GM10248 (cell line): ENCODE results near the gene BSN.

Source experiments
- CTCF ChIA-PET: fragments of 300-600 bp; sonication (Branson Sonifier 250); formaldehyde crosslinking; extraction: SDS; loops from one replicate; lab custom pipeline; 2021; ENCODE audit warnings: antibody characterized with exemption; lab: Yijun Ruan, JAX
- POLR2A ChIA-PET: fragments of 350-650 bp; sonication (Branson Sonifier 250); formaldehyde crosslinking; extraction: SDS; loops from one replicate; lab custom pipeline; 2020; ENCODE audit warnings: antibody characterized with exemption; lab: Yijun Ruan, JAX
- DNase-seq: peaks from one replicate; pipeline ENCODE4 v3.0.0; 2012; ENCODE audit errors: extremely low spot score
- TF ChIP-seq, protein P1 (sequence below): IDR thresholded peaks from 2 replicates; pipeline ENCODE4 v1.5.1; 2012; ENCODE audit warnings: mild to moderate bottlenecking, low read depth; ENCODE audit errors: extremely low read depth, missing control alignments, control extremely low read depth

Gene BSN

DNA sequence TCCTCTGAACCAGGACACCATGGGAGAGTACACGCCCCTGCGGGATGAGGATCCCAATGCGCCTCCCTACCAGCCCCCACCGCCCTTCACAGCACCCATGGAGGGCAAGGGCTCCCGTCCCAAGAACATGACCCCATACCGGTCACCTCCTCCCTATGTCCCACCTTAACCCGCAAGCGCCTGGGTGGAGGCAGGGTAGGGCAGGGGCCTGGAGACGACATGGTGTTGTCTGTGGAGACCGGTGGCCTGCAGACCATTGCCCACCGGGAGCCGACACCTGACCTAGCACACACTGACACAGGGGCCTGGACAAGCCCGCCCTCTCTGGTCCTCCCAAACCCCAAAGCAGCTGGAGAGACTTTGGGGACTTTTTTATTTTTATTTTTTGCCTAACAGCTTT is 21.2 kb upstream of the BSN start:
- POLR2A ChIA-PET, result no interaction called here
- TF ChIP-seq, protein P1, sequence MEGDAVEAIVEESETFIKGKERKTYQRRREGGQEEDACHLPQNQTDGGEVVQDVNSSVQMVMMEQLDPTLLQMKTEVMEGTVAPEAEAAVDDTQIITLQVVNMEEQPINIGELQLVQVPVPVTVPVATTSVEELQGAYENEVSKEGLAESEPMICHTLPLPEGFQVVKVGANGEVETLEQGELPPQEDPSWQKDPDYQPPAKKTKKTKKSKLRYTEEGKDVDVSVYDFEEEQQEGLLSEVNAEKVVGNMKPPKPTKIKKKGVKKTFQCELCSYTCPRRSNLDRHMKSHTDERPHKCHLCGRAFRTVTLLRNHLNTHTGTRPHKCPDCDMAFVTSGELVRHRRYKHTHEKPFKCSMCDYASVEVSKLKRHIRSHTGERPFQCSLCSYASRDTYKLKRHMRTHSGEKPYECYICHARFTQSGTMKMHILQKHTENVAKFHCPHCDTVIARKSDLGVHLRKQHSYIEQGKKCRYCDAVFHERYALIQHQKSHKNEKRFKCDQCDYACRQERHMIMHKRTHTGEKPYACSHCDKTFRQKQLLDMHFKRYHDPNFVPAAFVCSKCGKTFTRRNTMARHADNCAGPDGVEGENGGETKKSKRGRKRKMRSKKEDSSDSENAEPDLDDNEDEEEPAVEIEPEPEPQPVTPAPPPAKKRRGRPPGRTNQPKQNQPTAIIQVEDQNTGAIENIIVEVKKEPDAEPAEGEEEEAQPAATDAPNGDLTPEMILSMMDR, result no peak
- CTCF ChIA-PET, result interaction anchor here (1.8 kb wide), 1 partner anchor 138 kb away, joined by 4 read pairs; no protein-coding TSS in a partner anchor
- no peak for DNase-seq

DNA sequence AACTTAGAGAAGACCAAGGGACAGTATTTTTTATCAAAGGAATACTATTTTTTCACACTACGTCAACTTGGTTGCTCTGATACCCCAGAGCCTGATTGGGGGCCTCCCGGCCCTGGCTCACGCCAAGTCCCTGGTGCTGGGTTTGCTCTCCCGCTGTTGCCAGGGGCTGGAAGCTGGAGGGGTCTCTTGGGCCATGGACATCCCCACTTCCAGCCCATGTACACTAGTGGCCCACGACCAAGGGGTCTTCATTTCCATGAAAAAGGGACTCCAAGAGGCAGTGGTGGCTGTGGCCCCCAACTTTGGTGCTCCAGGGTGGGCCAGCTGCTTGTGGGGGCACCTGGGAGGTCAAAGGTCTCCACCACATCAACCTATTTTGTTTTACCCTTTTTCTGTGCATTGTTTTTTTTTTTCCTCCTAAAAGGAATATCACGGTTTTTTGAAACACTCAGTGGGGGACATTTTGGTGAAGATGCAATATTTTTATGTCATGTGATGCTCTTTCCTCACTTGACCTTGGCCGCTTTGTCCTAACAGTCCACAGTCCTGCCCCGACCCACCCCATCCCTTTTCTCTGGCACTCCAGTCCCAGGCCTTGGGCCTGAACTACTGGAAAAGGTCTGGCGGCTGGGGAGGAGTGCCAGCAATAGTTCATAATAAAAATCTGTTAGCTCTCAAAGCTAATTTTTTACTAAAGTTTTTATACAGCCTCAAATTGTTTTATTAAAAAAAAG is 20.3 kb upstream of the BSN start:
- DNase-seq, result no peak
- ChIA-PET CTCF (interaction anchor here (1.8 kb wide), 1 partner anchor 137 kb away, joined by 4 read pairs; no protein-coding TSS in a partner anchor), POLR2A (no interaction called here)
- TF ChIP-seq, protein P1, result no peak

DNA sequence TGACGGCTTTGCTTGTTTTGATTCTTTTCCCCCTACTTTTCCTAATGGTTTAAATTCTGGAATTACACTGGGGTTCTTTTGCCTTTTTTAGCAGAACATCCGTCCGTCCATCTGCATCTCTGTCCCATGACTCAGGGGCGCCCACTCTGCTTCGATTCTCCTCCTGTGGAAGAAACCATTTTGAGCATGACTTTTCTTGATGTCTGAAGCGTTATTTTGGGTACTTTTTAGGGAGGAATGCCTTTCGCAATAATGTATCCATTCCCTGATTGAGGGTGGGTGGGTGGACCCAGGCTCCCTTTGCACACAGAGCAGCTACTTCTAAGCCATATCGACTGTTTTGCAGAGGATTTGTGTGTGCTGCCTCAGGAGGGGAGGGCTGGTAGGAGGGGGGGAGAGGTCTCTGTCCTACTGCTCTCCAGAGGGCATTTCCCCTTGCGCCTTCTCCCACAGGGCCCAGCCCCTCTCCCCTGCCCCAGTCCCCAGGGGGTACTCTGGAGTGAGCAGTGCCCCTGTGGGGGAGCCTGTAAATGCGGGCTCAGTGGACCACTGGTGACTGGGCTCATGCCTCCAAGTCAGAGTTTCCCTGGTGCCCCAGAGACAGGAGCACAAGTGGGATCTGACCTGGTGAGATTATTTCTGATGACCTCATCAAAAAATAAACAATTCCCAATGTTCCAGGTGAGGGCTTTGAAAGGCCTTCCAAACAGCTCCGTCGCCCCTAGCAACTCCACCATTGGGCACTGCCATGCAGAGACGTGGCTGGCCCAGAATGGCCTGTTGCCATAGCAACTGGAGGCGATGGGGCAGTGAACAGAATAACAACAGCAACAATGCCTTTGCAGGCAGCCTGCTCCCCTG is 19.5 kb upstream of the BSN start:
- CTCF ChIA-PET, result interaction anchor here (1.8 to 6.5 kb wide), 2 partner anchors 136 kb away, joined by 4 to 198 read pairs; no protein-coding TSS in a partner anchor
- TF ChIP-seq, protein P1, result no peak
- no peak for DNase-seq
- POLR2A ChIA-PET, result no interaction called here

DNA sequence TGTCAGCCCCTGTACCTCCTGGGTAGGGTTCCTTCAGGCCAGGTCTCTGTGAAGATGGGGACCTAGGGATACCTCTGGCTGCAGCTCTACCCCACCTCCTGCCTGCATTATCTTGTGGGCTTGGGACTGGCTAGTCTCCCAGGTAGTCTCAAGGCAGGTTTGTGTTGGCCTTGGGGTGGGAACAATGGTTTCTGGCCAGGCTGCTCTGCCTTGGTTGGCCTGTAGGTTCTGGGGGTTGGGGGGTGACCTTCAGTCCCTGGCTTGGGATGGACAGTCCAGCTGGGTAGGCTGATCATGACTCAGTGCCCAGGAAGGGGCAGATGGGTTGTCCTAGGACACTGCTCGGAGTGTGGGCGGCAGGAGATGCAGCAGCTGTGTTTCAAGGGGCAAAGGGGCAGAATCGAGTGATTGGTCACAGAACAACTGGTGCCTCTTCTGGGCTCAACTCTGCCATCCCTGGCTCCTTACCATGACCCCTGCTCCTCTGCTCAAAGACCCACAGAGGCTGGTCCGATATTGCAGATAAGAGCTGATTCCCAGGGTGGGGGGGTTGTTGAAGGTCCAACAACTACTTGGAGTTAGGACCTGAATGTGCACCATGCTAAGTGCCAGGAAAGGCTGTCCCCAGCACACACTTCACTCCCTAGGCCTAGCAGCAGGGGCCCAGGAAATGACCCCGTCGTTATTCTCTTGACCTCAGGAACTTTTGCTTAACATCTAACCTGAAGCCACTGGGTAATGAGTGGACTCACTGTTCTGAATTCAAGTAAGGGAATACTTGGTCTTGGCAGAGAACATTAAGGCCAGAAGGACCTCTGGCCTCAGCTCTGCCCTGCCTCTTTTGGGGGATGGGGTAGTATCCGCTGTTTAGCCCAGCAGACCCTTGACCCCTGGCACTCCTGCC is 18.1 kb upstream of the BSN start:
- TF ChIP-seq, protein P1, result no peak
- POLR2A ChIA-PET, result interaction anchor here (0.6 kb wide), 1 partner anchor 188 kb away, joined by 3 read pairs; the partner anchor contains the start of gene GMPPB
- DNase-seq, result no peak
- CTCF ChIA-PET, result interaction anchor here (0.7 to 6.5 kb wide), 4 partner anchors 10 to 135 kb away, joined by 3 to 198 read pairs (median 45); no protein-coding TSS in a partner anchor

- TF ChIP-seq, protein P1, result no peak
- DNase-seq, result no peak
- ChIA-PET POLR2A (no interaction called here), CTCF (interaction anchor here (0.7 to 6.5 kb wide), 7 partner anchors 11 to 171 kb away, joined by 3 to 198 read pairs (median 4); no protein-coding TSS in a partner anchor)
Measured at GRCh38 chr3:49536875-49537533, 17.3 kb upstream of the BSN start.
